Adrenal gland (tissue), 5 donors: ENCODE results near the gene GBGT1.

Experiments used
- POLR2A ChIP-seq, 2 donors: fragments of 450-650 bp; IDR thresholded peaks; one replicate each; pipeline ENCODE4 v1.6.1; 2017; ENCODE audit warnings: antibody characterized with exemption in 2 of 2, mild to moderate bottlenecking in 2 of 2, moderate library complexity in 1 of 2
- TF ChIP-seq, protein P1 (sequence below), 6 experiments: fragments of 450-650 bp in 4 of 6; fragments of 200-600 bp in 2 of 6; sonication (generic) in 1 of 6; IDR thresholded peaks; 1 replicate in 5 of 6; 2 replicates in 1 of 6; pipeline versions ENCODE4 v1.5.1 to v1.8.0; 2016 to 2021; ENCODE audit warnings: antibody characterized with exemption in 6 of 6, mild to moderate bottlenecking in 2 of 6, moderate library complexity in 1 of 6
- donor health status: DM: no; HTN: no; CAD: no.

DNA sequence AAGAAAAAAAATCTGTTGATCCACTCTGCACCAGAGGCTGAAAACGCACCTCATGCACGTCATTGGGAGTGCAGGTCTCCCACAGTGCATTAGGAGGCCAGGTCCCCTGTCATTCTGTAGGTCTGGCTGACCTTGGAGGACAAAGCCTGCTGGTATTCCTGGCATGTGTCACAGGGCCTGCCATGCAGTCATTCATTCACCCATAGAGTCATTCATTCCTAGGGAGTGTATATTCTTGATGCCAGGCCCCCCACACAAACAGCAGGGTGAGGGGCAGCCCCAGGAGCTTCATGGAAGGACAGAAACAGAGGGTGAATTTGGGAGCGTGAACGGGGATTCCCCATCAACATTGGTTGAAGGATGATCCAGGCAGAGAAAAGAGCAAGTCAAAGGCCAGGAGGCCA is 2.2 kb downstream of the GBGT1 start:
- no peak for TF ChIP-seq POLR2A (IDR thresholded peaks at IDR 0.05)
- TF ChIP-seq, protein P1, sequence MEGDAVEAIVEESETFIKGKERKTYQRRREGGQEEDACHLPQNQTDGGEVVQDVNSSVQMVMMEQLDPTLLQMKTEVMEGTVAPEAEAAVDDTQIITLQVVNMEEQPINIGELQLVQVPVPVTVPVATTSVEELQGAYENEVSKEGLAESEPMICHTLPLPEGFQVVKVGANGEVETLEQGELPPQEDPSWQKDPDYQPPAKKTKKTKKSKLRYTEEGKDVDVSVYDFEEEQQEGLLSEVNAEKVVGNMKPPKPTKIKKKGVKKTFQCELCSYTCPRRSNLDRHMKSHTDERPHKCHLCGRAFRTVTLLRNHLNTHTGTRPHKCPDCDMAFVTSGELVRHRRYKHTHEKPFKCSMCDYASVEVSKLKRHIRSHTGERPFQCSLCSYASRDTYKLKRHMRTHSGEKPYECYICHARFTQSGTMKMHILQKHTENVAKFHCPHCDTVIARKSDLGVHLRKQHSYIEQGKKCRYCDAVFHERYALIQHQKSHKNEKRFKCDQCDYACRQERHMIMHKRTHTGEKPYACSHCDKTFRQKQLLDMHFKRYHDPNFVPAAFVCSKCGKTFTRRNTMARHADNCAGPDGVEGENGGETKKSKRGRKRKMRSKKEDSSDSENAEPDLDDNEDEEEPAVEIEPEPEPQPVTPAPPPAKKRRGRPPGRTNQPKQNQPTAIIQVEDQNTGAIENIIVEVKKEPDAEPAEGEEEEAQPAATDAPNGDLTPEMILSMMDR (IDR thresholded peaks at IDR 0.05), result no peak
